Activated B cell treated with CpG ODN at 0.5 μM for 24 hours (primary cell): ENCODE results near the gene CD53. TPM values are rescaled to one million over a fixed set of nuclear protein-coding genes. Genes with fewer than 3 reads are reported as not detected.

ENCODE experiments used
- ATAC-seq: fragments of 200-7000 bp; cut with Tn5 transposase; one replicate; pipeline ENCODE4 v1.10.0; 2021; ENCODE audit warnings: low read depth, mild to moderate bottlenecking, moderate library complexity
- CTCF ChIA-PET: fragments of 350-600 bp; sonication (Branson Sonifier 250); formaldehyde crosslinking; loops from one replicate; lab custom pipeline; 2021; ENCODE audit warnings: antibody characterized with exemption; lab: Charles Lee
- POLR2A ChIA-PET: fragments of 350-600 bp; sonication (Branson Sonifier 250); formaldehyde crosslinking; loops from one replicate; lab custom pipeline; 2021; ENCODE audit warnings: antibody characterized with exemption; lab: Charles Lee
- DNase-seq: peaks from one replicate; pipeline ENCODE4 v3.0.0; 2022
- H3K27ac Mint-ChIP-seq: one replicate; pipeline ENCODE4 v1.8.0; 2020; ENCODE audit warnings: mixed read lengths
- H3K27me3 Mint-ChIP-seq: one replicate; pipeline ENCODE4 v1.8.0; 2021; ENCODE audit warnings: mixed read lengths
- H3K36me3 Mint-ChIP-seq: one replicate; pipeline ENCODE4 v1.8.0; 2021; ENCODE audit warnings: low read depth, mixed read lengths
- H3K4me1 Mint-ChIP-seq: one replicate; pipeline ENCODE4 v1.8.0; 2021; ENCODE audit warnings: mixed read lengths
- H3K4me3 Mint-ChIP-seq: one replicate; pipeline ENCODE4 v1.8.0; 2020; ENCODE audit warnings: mild to moderate bottlenecking, mixed read lengths
- H3K9me3 Mint-ChIP-seq: one replicate; pipeline ENCODE4 v1.8.0; 2020; ENCODE audit warnings: mixed read lengths
- CTCF ChIP-seq: fragments of 200-600 bp; IDR thresholded peaks from one replicate; pipeline ENCODE4 v1.8.0; 2022; ENCODE audit warnings: antibody characterized with exemption, mild to moderate bottlenecking
- intact Hi-C: fragments of 100-400 bp; cut with micrococcal nuclease; formaldehyde crosslinking; loops from one replicate; pipeline ENCODE4 v1.15.1; 2024
- total RNA-seq: library from RNA; stranded (reverse); gene quantifications from 2 replicates; pipeline ENCODE4 v1.2.3, GENCODE V29; 2022

Gene CD53
- total RNA-seq, 1 donor from 2014 or later = 522 TPM

- Mint-ChIP-seq H3K27ac (peak overlapping the region; percentile 56), H3K9me3 (no peaks in the 10 kb centered on the region), H3K4me1 (peaks cover 88% of the 10 kb centered on the region), H3K4me3 (no peak overlapping the region), H3K27me3 (no peaks in the 10 kb centered on the region), H3K36me3 (peaks cover 78% of the 10 kb centered on the region)
- TF ChIP-seq CTCF = no peak
- ChIA-PET CTCF (interaction anchor here (1.2 to 1.3 kb wide), 3 partner anchors 17 to 103 kb away, joined by 3 read pairs; no protein-coding TSS in a partner anchor), POLR2A (interaction anchor here (0.9 to 4.3 kb wide), 2 partner anchors 9 to 15 kb away, joined by 3 to 31 read pairs; partner anchors contain the start of gene CD53)
- intact Hi-C loops = no loop called here
- DNase-seq = no peak
- no peak for ATAC-seq
These were observed 15.7 kb downstream of the CD53 start for GRCh38 chr1:110888641-110889040.

- no peak for TF ChIP-seq CTCF
- no peaks in the 10 kb centered on the region for H3K27me3 Mint-ChIP-seq
- peaks cover 85% of the 10 kb centered on the region for H3K36me3 Mint-ChIP-seq
- ATAC-seq (no peak), DNase-seq (no peak)
- intact Hi-C loops = loop anchor here (1.0 kb wide), 1 partner anchor 10 kb away; no protein-coding TSS in a partner anchor
- peaks cover 89% of the 10 kb centered on the region for H3K4me1 Mint-ChIP-seq
- H3K27ac Mint-ChIP-seq = peak overlapping the region; percentile 82
- CTCF ChIA-PET = interaction anchor here (0.5 kb wide), 1 partner anchor 275 kb away, joined by 3 read pairs; no protein-coding TSS in a partner anchor
- peak overlapping the region; percentile 1 for H3K4me3 Mint-ChIP-seq
- POLR2A ChIA-PET = interaction anchor here (2.0 to 4.3 kb wide), 4 partner anchors 11 to 74 kb away, joined by 6 to 31 read pairs (median 13); partner anchors contain the start of genes CD53 and LRIF1
- no peaks in the 10 kb centered on the region for H3K9me3 Mint-ChIP-seq
These were observed 17.7 kb downstream of the CD53 start for GRCh38 chr1:110890474-110891196.

- intact Hi-C loops = loop anchor here (2.0 kb wide), 1 partner anchor 19 kb away; no protein-coding TSS in a partner anchor
- H3K4me3 Mint-ChIP-seq = no peak overlapping the region
- H3K4me1 Mint-ChIP-seq = peaks cover 85% of the 10 kb centered on the region
- DNase-seq (no peak), ATAC-seq (peak; percentile 41)
- H3K27ac Mint-ChIP-seq = peak overlapping the region; percentile 13
- no peak for TF ChIP-seq CTCF
- peaks cover 93% of the 10 kb centered on the region for H3K36me3 Mint-ChIP-seq
- ChIA-PET CTCF (no interaction called here), POLR2A (no interaction called here)
- H3K27me3 Mint-ChIP-seq = no peaks in the 10 kb centered on the region
- no peaks in the 10 kb centered on the region for H3K9me3 Mint-ChIP-seq
These were observed 21.1 kb downstream of the CD53 start for GRCh38 chr1:110893908-110894490.

DNA sequence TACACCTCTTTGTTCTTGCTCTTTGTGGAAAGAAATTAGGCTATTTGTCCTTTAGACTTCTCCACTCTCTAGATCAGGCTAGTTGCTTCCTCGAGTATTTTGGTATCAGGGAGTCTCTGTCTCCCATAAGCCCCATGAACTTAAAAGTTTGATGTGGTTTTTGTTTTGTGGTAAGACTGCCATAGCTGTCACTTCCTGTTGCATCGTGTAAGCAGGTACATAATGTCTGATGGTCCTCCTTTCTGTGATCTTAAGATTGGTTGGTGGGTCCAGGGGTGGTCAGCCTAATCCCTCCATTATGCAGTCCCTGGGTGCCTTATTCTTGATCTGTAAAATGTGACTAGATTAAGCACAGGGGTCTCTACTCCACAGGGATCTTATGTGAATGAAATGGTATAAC is 23.1 kb downstream of the CD53 start:
- Mint-ChIP-seq H3K27ac (peak overlapping the region; percentile 74), H3K4me3 (no peak overlapping the region), H3K27me3 (no peaks in the 10 kb centered on the region), H3K9me3 (no peaks in the 10 kb centered on the region), H3K36me3 (peaks cover 97% of the 10 kb centered on the region), H3K4me1 (peaks cover 83% of the 10 kb centered on the region)
- POLR2A ChIA-PET = no interaction called here
- DNase-seq (no peak), ATAC-seq (no peak)
- intact Hi-C loops = no loop called here
- TF ChIP-seq CTCF = no peak
- CTCF ChIA-PET = no interaction called here

DNA sequence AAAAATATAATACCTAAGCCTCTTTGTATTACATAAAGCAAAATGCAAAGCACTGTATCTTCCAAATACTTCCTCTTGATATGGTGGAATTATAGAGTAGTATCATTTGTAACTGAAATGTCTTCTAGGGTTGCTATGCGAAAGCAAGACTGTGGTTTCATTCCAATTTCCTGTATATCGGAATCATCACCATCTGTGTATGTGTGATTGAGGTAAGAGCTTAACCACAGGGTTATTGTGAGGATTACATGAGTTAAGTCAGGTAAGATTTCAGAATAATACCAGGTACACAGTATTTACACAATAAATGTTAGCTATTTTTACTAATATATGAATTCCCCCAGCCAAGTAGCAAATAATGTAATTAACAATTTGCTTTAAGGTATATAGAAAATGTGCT is 24.7 kb downstream of the CD53 start:
- intact Hi-C loops = no loop called here
- TF ChIP-seq CTCF = no peak
- no peak for DNase-seq
- H3K4me3 Mint-ChIP-seq = no peak overlapping the region
- ATAC-seq = no peak
- ChIA-PET CTCF (no interaction called here), POLR2A (no interaction called here)
- peaks cover 91% of the 10 kb centered on the region for H3K36me3 Mint-ChIP-seq
- peak overlapping the region; percentile 62 for H3K27ac Mint-ChIP-seq
- H3K9me3 Mint-ChIP-seq = no peaks in the 10 kb centered on the region
- peaks cover 74% of the 10 kb centered on the region for H3K4me1 Mint-ChIP-seq
- no peaks in the 10 kb centered on the region for H3K27me3 Mint-ChIP-seq
